NT2/D1 (cell line): Measurements from ENCODE around the gene DPM3.

Source experiments
- DNase-seq: peaks from one replicate; pipeline ENCODE4 v3.0.0-alpha.2; 2011; ENCODE audit warnings: low read depth, low spot score
- H3K27me3 ChIP-seq: 2 replicates; pipeline ENCODE4 v1.6.0; 2011; ENCODE audit warnings: mild to moderate bottlenecking; ENCODE audit not compliant: insufficient read length, insufficient read depth
- H3K36me3 ChIP-seq: 2 replicates; pipeline ENCODE4 v1.6.1; 2011; ENCODE audit warnings: mild to moderate bottlenecking, low read length, mixed read lengths; ENCODE audit not compliant: insufficient read depth, insufficient read length
- H3K4me1 ChIP-seq: 2 replicates; pipeline ENCODE4 v1.5.1; 2011; ENCODE audit not compliant: insufficient read depth, insufficient read length
- H3K4me3 ChIP-seq: 2 replicates; pipeline ENCODE4 v1.5.1; 2011; ENCODE audit warnings: low read depth; ENCODE audit not compliant: insufficient read length
- H3K9ac ChIP-seq: 2 replicates; pipeline ENCODE4 v1.6.0; 2011; ENCODE audit warnings: low read depth; ENCODE audit not compliant: insufficient read length
- H3K9me3 ChIP-seq: 2 replicates; pipeline ENCODE4 v1.5.1; 2011; ENCODE audit warnings: mild to moderate bottlenecking, low read length; ENCODE audit not compliant: insufficient read depth
- SUZ12 ChIP-seq: IDR thresholded peaks from 2 replicates; pipeline ENCODE4 v1.6.1; 2011; ENCODE audit not compliant: insufficient read length, insufficient read depth; ENCODE audit errors: extremely low read depth
- YY1 ChIP-seq: IDR thresholded peaks from 2 replicates; pipeline ENCODE4 v1.6.1; 2011; ENCODE audit not compliant: insufficient read length, insufficient read depth
- ZNF274 ChIP-seq: IDR thresholded peaks from 2 replicates; pipeline ENCODE4 v1.6.1; 2011; ENCODE audit warnings: mild to moderate bottlenecking, low read depth, low read length

Gene DPM3

GRCh38 chr1:155136748-155137147 lies 3.6 kb downstream of the DPM3 start:
- no peak for TF ChIP-seq YY1
- TF ChIP-seq SUZ12: no peak
- TF ChIP-seq ZNF274: no peak
- no peak for DNase-seq

GRCh38 chr1:155135415-155136028 lies 4.8 kb downstream of the DPM3 start, which contains the start of gene SLC50A1:
Gene SLC50A1, plus strand, starts transcription at chr1:155135852. Its CDS starts 60 bp downstream, at chr1:155135912.
- Histone ChIP-seq H3K27me3 (peaks cover 8% of the 10 kb centered on the region), H3K4me1 (peaks cover 17% of the 10 kb centered on the region), H3K9me3 (no peaks in the 10 kb centered on the region), H3K36me3 (peaks cover 50% of the 10 kb centered on the region), H3K9ac (peak within 1 kb of the TSS; percentile 92), H3K4me3 (peak within 1 kb of the TSS; percentile 64)
- peak; percentile 97 for DNase-seq
- TF ChIP-seq SUZ12: no peak
- no peak for TF ChIP-seq ZNF274
- no peak for TF ChIP-seq YY1

More at GRCh38 chr1:155136748-155137147, 3.6 kb downstream of the DPM3 start:
- no peaks in the 10 kb centered on the region for H3K9me3 ChIP-seq
- peak overlapping the region; percentile 38 for H3K4me3 ChIP-seq
- H3K9ac ChIP-seq: peak overlapping the region; percentile 72
- H3K4me1 ChIP-seq: peaks cover 11% of the 10 kb centered on the region
- H3K27me3 ChIP-seq: peaks cover 7% of the 10 kb centered on the region
- peaks cover 40% of the 10 kb centered on the region for H3K36me3 ChIP-seq

GRCh38 chr1:155134880-155135414 lies 5.4 kb downstream of the DPM3 start:
- Histone ChIP-seq H3K36me3 (peaks cover 50% of the 10 kb centered on the region), H3K9ac (peak overlapping the region; percentile 92), H3K9me3 (no peaks in the 10 kb centered on the region), H3K27me3 (peaks cover 8% of the 10 kb centered on the region), H3K4me3 (peak overlapping the region; percentile 64), H3K4me1 (peaks cover 18% of the 10 kb centered on the region)
- DNase-seq: no peak
- no peak for TF ChIP-seq YY1
- no peak for TF ChIP-seq SUZ12
- no peak for TF ChIP-seq ZNF274

- peaks cover 50% of the 10 kb centered on the region for H3K36me3 ChIP-seq
- no peak for DNase-seq
- H3K4me3 ChIP-seq: peak overlapping the region; percentile 64
- TF ChIP-seq SUZ12: no peak
- no peak for TF ChIP-seq YY1
- TF ChIP-seq ZNF274: no peak
- peak overlapping the region; percentile 92 for H3K9ac ChIP-seq
- H3K4me1 ChIP-seq: peaks cover 25% of the 10 kb centered on the region
- H3K27me3 ChIP-seq: peaks cover 13% of the 10 kb centered on the region
- no peaks in the 10 kb centered on the region for H3K9me3 ChIP-seq
Observed at GRCh38 chr1:155134322-155134721, 6.0 kb downstream of the DPM3 start.

GRCh38 chr1:155133799-155134281 lies 6.5 kb downstream of the DPM3 start:
- no peak for DNase-seq
- TF ChIP-seq SUZ12 (no peak), YY1 (no peak), ZNF274 (no peak)
- H3K36me3 ChIP-seq: peaks cover 48% of the 10 kb centered on the region
- peaks cover 28% of the 10 kb centered on the region for H3K4me1 ChIP-seq
- H3K9ac ChIP-seq: no peak overlapping the region
- H3K27me3 ChIP-seq: peaks cover 18% of the 10 kb centered on the region
- H3K4me3 ChIP-seq: no peak overlapping the region
- H3K9me3 ChIP-seq: no peaks in the 10 kb centered on the region

GRCh38 chr1:155131856-155132255 lies 8.5 kb downstream of the DPM3 start:
- TF ChIP-seq SUZ12 (no peak), YY1 (no peak), ZNF274 (no peak)
- no peak for DNase-seq
- Histone ChIP-seq H3K27me3 (peaks cover 36% of the 10 kb centered on the region), H3K4me1 (peaks cover 34% of the 10 kb centered on the region), H3K4me3 (no peak overlapping the region), H3K9me3 (no peaks in the 10 kb centered on the region), H3K9ac (no peak overlapping the region), H3K36me3 (peaks cover 31% of the 10 kb centered on the region)

- H3K4me1 ChIP-seq: peaks cover 34% of the 10 kb centered on the region
- no peak overlapping the region for H3K9ac ChIP-seq
- H3K4me3 ChIP-seq: no peak overlapping the region
- peaks cover 42% of the 10 kb centered on the region for H3K27me3 ChIP-seq
- no peak for TF ChIP-seq ZNF274
- TF ChIP-seq SUZ12: no peak
- TF ChIP-seq YY1: no peak
- peaks cover 29% of the 10 kb centered on the region for H3K36me3 ChIP-seq
- no peaks in the 10 kb centered on the region for H3K9me3 ChIP-seq
- DNase-seq: no peak
Observed at GRCh38 chr1:155131285-155131684, 9.0 kb downstream of the DPM3 start.
